GM06990 (cell line): Measurements from ENCODE around the gene MED7.

Source experiments
- DNase-seq: peaks from one replicate; pipeline ENCODE4 v3.0.0-alpha.2; 2011; ENCODE audit not compliant: insufficient read length; ENCODE audit errors: extremely low read depth
- H3K27me3 ChIP-seq: replicated peaks from 2 replicates; pipeline ENCODE4 v1.6.0; 2011; ENCODE audit warnings: low read length; ENCODE audit not compliant: control insufficient read depth, insufficient read depth
- H3K36me3 ChIP-seq: 2 replicates; pipeline ENCODE4 v1.5.1; 2011; ENCODE audit warnings: low read length; ENCODE audit not compliant: control insufficient read depth, insufficient read depth
- H3K4me3 ChIP-seq: replicated peaks from 2 replicates; pipeline ENCODE4 v1.5.1; 2011; ENCODE audit warnings: low read depth, mild to moderate bottlenecking, control low read depth, low read length
- CTCF ChIP-seq: IDR thresholded peaks from 2 replicates; pipeline ENCODE4 v1.5.1; 2011; ENCODE audit warnings: low read length, control low read depth, mild to moderate bottlenecking, inconsistent platforms; ENCODE audit not compliant: insufficient read depth, poor library complexity, severe bottlenecking

The MED7 gene

GRCh38 chr5:157165668-157166067 lies 23.0 kb upstream of the MED7 start:
- no peak overlapping the region for H3K4me3 ChIP-seq
- no peak for DNase-seq
- H3K36me3 ChIP-seq = no peaks in the 10 kb centered on the region
- TF ChIP-seq CTCF = no peak
- H3K27me3 ChIP-seq = no peaks in the 10 kb centered on the region

GRCh38 chr5:157165261-157165660 lies 22.6 kb upstream of the MED7 start:
- DNase-seq = no peak
- Histone ChIP-seq H3K27me3 (no peaks in the 10 kb centered on the region), H3K36me3 (no peaks in the 10 kb centered on the region), H3K4me3 (no peak overlapping the region)
- no peak for TF ChIP-seq CTCF

- DNase-seq = no peak
- Histone ChIP-seq H3K27me3 (no peaks in the 10 kb centered on the region), H3K36me3 (no peaks in the 10 kb centered on the region), H3K4me3 (no peak overlapping the region)
- TF ChIP-seq CTCF = no peak
Observed at GRCh38 chr5:157164521-157164920, 21.9 kb upstream of the MED7 start.

- DNase-seq = no peak
- Histone ChIP-seq H3K27me3 (no peaks in the 10 kb centered on the region), H3K4me3 (no peak overlapping the region), H3K36me3 (no peaks in the 10 kb centered on the region)
- TF ChIP-seq CTCF = no peak
Observed at GRCh38 chr5:157162919-157163510, 20.4 kb upstream of the MED7 start.

- TF ChIP-seq CTCF = no peak
- Histone ChIP-seq H3K27me3 (no peaks in the 10 kb centered on the region), H3K36me3 (no peaks in the 10 kb centered on the region), H3K4me3 (no peak overlapping the region)
- no peak for DNase-seq
Observed at GRCh38 chr5:157161996-157162395, 19.3 kb upstream of the MED7 start.

- no peak for DNase-seq
- TF ChIP-seq CTCF = no peak
- Histone ChIP-seq H3K36me3 (no peaks in the 10 kb centered on the region), H3K4me3 (no peak overlapping the region), H3K27me3 (no peaks in the 10 kb centered on the region)
Observed at GRCh38 chr5:157160001-157160400, 17.3 kb upstream of the MED7 start.
